ENCODE measurements around the gene KIF1B. TPM values are rescaled to one million over a fixed set of nuclear protein-coding genes. Genes with fewer than 3 reads are reported as not detected.
"Not testable (repeated sequence)": the region's sequence is repeated elsewhere in the genome, so short reads cannot be mapped to it uniquely, and the experiment has no call there.

KIF1B gene
- total RNA-seq, 1 donor from 2014 or later: 18.2 TPM

- no peak for DNase-seq (ENCODE audit: low read depth)
- no peak for FAIRE-seq
- TF ChIP-seq CTCF (IDR thresholded peaks at IDR 0.05; ENCODE audit: insufficient read depth, low read length, severe bottlenecking): no peak
- Histone ChIP-seq H3K4me3 (ENCODE audit: low read depth, low read length) (no peak overlapping the region), H3K27me3 (ENCODE audit: control insufficient read depth, insufficient read depth, low read length) (no peaks in the 10 kb centered on the region), H3K36me3 (ENCODE audit: control insufficient read depth, insufficient read depth, low read length) (no peaks in the 10 kb centered on the region)
Measured at GRCh38 chr1:10196976-10197375, 13.4 kb upstream of the KIF1B start.

GRCh38 chr1:10200620-10201019, 9.8 kb upstream of the KIF1B start:
- H3K36me3 ChIP-seq (ENCODE audit: control insufficient read depth, insufficient read depth, low read length): no peaks in the 10 kb centered on the region
- FAIRE-seq (no peak), DNase-seq (ENCODE audit: low read depth) (no peak)
- no peak for TF ChIP-seq CTCF (IDR thresholded peaks at IDR 0.05; ENCODE audit: insufficient read depth, low read length, severe bottlenecking)
- no peaks in the 10 kb centered on the region for H3K27me3 ChIP-seq (ENCODE audit: control insufficient read depth, insufficient read depth, low read length)
- H3K4me3 ChIP-seq (ENCODE audit: low read depth, low read length): no peak overlapping the region

GRCh38 chr1:10204003-10204642, 6.2 kb upstream of the KIF1B start:
- no peak for FAIRE-seq
- Histone ChIP-seq H3K4me3 (ENCODE audit: low read depth, low read length) (no peak overlapping the region), H3K27me3 (ENCODE audit: control insufficient read depth, insufficient read depth, low read length) (no peaks in the 10 kb centered on the region), H3K36me3 (ENCODE audit: control insufficient read depth, insufficient read depth, low read length) (no peaks in the 10 kb centered on the region)
- DNase-seq (ENCODE audit: low read depth): no peak
- TF ChIP-seq CTCF (IDR thresholded peaks at IDR 0.05; ENCODE audit: insufficient read depth, low read length, severe bottlenecking): no peak

- not testable (repeated sequence) for DNase-seq (ENCODE audit: low read depth); H3K36me3 ChIP-seq (ENCODE audit: control insufficient read depth, insufficient read depth, low read length); H3K27me3 ChIP-seq (ENCODE audit: control insufficient read depth, insufficient read depth, low read length); FAIRE-seq; H3K4me3 ChIP-seq (ENCODE audit: low read depth, low read length)
Measured at GRCh38 chr1:10205206-10205605, 5.2 kb upstream of the KIF1B start.

GRCh38 chr1:10207810-10208209, 2.6 kb upstream of the KIF1B start:
- H3K36me3 ChIP-seq (ENCODE audit: control insufficient read depth, insufficient read depth, low read length): no peaks in the 10 kb centered on the region
- TF ChIP-seq CTCF (IDR thresholded peaks at IDR 0.05; ENCODE audit: insufficient read depth, low read length, severe bottlenecking): no peak
- no peak for FAIRE-seq

GRCh38 chr1:10208537-10208936, 1.8 kb upstream of the KIF1B start:
- FAIRE-seq (no peak), DNase-seq (ENCODE audit: low read depth) (no peak)
- Histone ChIP-seq H3K36me3 (ENCODE audit: control insufficient read depth, insufficient read depth, low read length) (no peaks in the 10 kb centered on the region), H3K4me3 (ENCODE audit: low read depth, low read length) (no peak overlapping the region), H3K27me3 (ENCODE audit: control insufficient read depth, insufficient read depth, low read length) (no peaks in the 10 kb centered on the region)
- TF ChIP-seq CTCF (IDR thresholded peaks at IDR 0.05; ENCODE audit: insufficient read depth, low read length, severe bottlenecking): no peak

More at GRCh38 chr1:10207810-10208209, 2.6 kb upstream of the KIF1B start:
- Histone ChIP-seq H3K4me3 (ENCODE audit: low read depth, low read length) (no peak overlapping the region), H3K27me3 (ENCODE audit: control insufficient read depth, insufficient read depth, low read length) (no peaks in the 10 kb centered on the region)
- no peak for DNase-seq (ENCODE audit: low read depth)
